Fibroblast of pulmonary artery (primary cell): ENCODE measurements around the gene L2HGDH.

Source experiments
- DNase-seq: peaks from one replicate; pipeline ENCODE4 v3.0.0-alpha.2; 2010; ENCODE audit warnings: low read depth
- H3K4me3 ChIP-seq: replicated peaks from 2 replicates; pipeline ENCODE4 v1.5.1; 2011; ENCODE audit warnings: low read depth, mild to moderate bottlenecking, control low read depth, low read length, moderate library complexity
- CTCF ChIP-seq: IDR thresholded peaks from 2 replicates; pipeline ENCODE4 v1.5.1; 2011; ENCODE audit warnings: mild to moderate bottlenecking, control low read depth, low read length, inconsistent platforms; ENCODE audit errors: missing control alignments

Gene L2HGDH

GRCh38 chr14:50355692-50356091 is 43.7 kb upstream of the L2HGDH start:
- no peak for TF ChIP-seq CTCF
- H3K4me3 ChIP-seq = no peak overlapping the region
- DNase-seq = no peak

DNA sequence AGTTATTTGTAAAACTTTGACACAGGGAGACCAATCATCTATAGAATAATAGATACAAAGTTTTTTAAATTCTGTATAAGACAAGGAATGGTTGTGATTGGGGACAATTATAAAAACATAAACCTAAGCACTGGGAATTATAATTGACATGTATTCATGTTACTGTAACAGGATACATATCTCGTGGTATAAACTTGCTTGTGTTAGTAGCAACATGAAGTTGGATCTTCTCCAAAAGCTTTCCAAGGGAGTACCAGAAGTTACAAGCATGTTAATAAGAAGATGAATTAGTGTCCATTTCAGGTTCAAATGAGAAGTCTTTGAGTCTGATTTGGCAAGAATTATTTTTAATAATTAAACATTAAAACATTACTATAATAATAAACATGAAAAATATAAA is 42.5 kb upstream of the L2HGDH start:
- TF ChIP-seq CTCF = no peak
- H3K4me3 ChIP-seq = no peak overlapping the region
- no peak for DNase-seq

DNA sequence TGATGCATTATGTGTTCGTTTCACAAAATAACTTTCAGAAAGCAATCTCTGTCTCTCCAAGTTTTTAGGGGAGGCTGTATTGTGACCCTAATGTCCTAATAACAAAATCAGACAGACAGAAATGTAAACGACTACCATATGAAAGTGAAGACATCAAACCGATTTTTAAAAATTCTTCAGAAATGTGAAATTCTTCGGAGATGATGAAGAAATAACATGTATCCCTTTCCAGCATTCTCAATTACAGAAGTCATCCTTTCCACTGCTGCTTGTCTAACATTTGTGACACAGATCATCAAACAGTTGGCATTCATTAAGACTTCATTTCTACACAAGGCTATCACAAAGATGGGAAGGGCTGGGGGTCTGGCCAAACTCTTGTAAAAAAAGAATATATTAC is 41.1 kb upstream of the L2HGDH start:
- no peak for TF ChIP-seq CTCF
- no peak for DNase-seq
- H3K4me3 ChIP-seq = no peak overlapping the region

DNA sequence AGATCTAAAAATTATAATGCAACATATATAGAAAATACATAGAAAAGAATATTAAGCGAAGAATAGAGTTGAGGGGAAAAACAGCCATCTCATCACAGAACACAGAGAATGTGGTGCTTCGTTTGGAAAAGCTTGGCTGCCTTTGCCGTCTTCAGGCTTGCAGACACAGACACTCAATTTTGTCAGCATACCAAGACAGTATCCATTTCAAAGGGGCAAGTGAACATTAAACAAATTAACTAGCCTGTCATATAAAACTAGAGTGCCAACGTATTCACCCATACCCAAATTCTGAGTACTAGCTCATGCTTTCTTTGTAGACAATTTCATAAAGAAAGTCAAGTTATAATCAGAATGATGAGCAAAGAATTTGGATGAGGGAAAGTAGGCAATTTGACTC is 40.6 kb upstream of the L2HGDH start:
- no peak for DNase-seq
- no peak for TF ChIP-seq CTCF
- H3K4me3 ChIP-seq = no peak overlapping the region

GRCh38 chr14:50350975-50351374 is 38.9 kb upstream of the L2HGDH start:
- no peak overlapping the region for H3K4me3 ChIP-seq
- DNase-seq = no peak
- TF ChIP-seq CTCF = no peak

DNA sequence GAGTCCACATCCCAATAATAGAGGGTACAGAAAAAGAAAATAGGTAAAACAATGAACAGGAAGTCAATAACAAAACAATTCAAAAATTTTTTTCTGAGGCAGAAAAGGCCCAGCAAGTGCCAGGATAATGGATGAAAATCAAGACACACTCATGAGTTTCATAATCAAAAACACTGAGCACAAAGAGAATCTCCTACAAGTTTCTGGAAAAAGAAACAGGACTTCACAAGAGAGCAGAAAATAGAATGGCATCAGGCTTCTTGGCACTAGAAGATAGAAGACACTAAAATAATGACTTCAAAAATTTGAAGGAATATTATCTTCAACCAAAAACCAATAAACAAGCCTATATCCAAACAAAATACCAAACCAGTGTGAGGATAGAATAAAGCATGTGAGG is 36.9 kb upstream of the L2HGDH start:
- no peak for DNase-seq
- TF ChIP-seq CTCF = no peak
- H3K4me3 ChIP-seq = no peak overlapping the region

DNA sequence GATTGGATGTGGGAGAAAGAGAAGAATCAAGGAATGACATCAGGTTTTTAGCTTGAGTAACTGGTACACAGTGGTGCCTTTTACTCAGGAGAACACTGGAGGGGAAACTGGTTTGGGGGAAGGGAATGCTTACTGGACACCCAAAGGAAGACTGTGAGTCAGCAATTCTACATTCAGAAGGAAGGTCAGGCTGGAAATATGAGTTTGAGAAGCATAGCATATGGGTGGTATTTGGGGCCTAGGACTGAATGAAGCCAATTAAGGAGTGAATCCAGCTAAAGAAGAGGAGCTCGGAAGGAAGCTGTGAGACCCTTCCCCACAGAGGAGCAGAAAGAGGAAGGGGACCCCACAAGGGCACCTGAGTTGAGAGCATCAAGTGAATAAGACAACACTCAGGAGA is 35.5 kb upstream of the L2HGDH start:
- TF ChIP-seq CTCF = no peak
- H3K4me3 ChIP-seq = no peak overlapping the region
- DNase-seq = peak; percentile 81
